ENCODE results near the gene BABAM2. TPM values are rescaled to one million over a fixed set of nuclear protein-coding genes. Genes with fewer than 3 reads are reported as not detected.
A peak's percentile ranks its signal among the peaks of the same experiment; 100 is the strongest.

The BABAM2 gene
- total and polyA plus RNA-seq, 7 donors, result 34.2 to 74.5 (median 52.3) TPM

GRCh38 chr2:28234807-28235206 lies 344.3 kb downstream of the BABAM2 start:
- WGBS, 3 donors, result 92 to 93% (median 93%) methylated on average over 2 of the region's 2 CpGs

GRCh38 chr2:28239207-28239606 lies 348.7 kb downstream of the BABAM2 start:
- 89 to 94% (median 91%) methylated on average over 1 of the region's 1 CpG for WGBS, 3 donors
- no peak for TF ChIP-seq CTCF (IDR thresholded peaks at IDR 0.05)
- Histone ChIP-seq H3K4me3 (no peak overlapping the region), H3K9me3 (no peaks in the 10 kb centered on the region), H3K36me3 (ENCODE audit: insufficient read depth in 1 of 2, low read depth in 1 of 2) (peaks cover 0 to 20% of the 10 kb centered on the region in 2 donors), H3K27ac (no peak overlapping the region), H3K4me1 (no peaks in the 10 kb centered on the region), H3K27me3 (ENCODE audit: insufficient read depth in 3 of 3, low read length in 2 of 3) (no peaks in the 10 kb centered on the region)
- intact Hi-C loops (cut with DNase I), result no loop called here
- ATAC-seq (no peak), DNase-seq (no peak)

More at GRCh38 chr2:28234807-28235206, 344.3 kb downstream of the BABAM2 start:
- DNase-seq (no peak), ATAC-seq (no peak)
- no peaks in the 10 kb centered on the region for H3K9me3 ChIP-seq
- H3K36me3 ChIP-seq (ENCODE audit: insufficient read depth in 1 of 2, low read depth in 1 of 2), result peaks cover 0 to 6% of the 10 kb centered on the region in 2 donors
- intact Hi-C loops (cut with DNase I), result loop anchor here in 1 of 2 donors (5.0 kb wide), 2 partner anchors 37 to 142 kb away; no protein-coding TSS in a partner anchor
- TF ChIP-seq CTCF (IDR thresholded peaks at IDR 0.05), result no peak
- H3K27ac ChIP-seq, result no peak overlapping the region
- H3K4me1 ChIP-seq, result peaks cover 29% of the 10 kb centered on the region
- H3K4me3 ChIP-seq, result no peak overlapping the region
- no peaks in the 10 kb centered on the region for H3K27me3 ChIP-seq (ENCODE audit: insufficient read depth in 3 of 3, low read length in 2 of 3)

- intact Hi-C loops (cut with DNase I), result no loop called here
- no peaks in the 10 kb centered on the region for H3K27me3 ChIP-seq (ENCODE audit: insufficient read depth in 3 of 3, low read length in 2 of 3)
- no peak overlapping the region for H3K4me3 ChIP-seq
- no peaks in the 10 kb centered on the region for H3K4me1 ChIP-seq
- ATAC-seq, result no peak
- H3K9me3 ChIP-seq, result no peaks in the 10 kb centered on the region
- DNase-seq, result no peak
- H3K36me3 ChIP-seq (ENCODE audit: insufficient read depth in 1 of 2, low read depth in 1 of 2), result peaks cover 0 to 32% of the 10 kb centered on the region in 2 donors
- TF ChIP-seq CTCF (IDR thresholded peaks at IDR 0.05), result no peak
- WGBS, 3 donors, result 94 to 100% (median 99%) methylated on average over 2 of the region's 2 CpGs
- no peak overlapping the region for H3K27ac ChIP-seq
These were observed 350.4 kb downstream of the BABAM2 start for GRCh38 chr2:28240937-28241336.

GRCh38 chr2:28247290-28247689 lies 356.8 kb downstream of the BABAM2 start:
- no peak for TF ChIP-seq CTCF (IDR thresholded peaks at IDR 0.05)
- no peak overlapping the region for H3K27ac ChIP-seq
- intact Hi-C loops (cut with DNase I), result no loop called here
- peaks cover 0 to 19% of the 10 kb centered on the region in 2 donors for H3K36me3 ChIP-seq (ENCODE audit: insufficient read depth in 1 of 2, low read depth in 1 of 2)
- 6 to 17% (median 13%) methylated on average over 1 of the region's 1 CpG for WGBS, 3 donors
- DNase-seq (no peak), ATAC-seq (peak in 2 of 4 donors; percentile 43 to 48)
- H3K4me1 ChIP-seq, result peaks cover 10% of the 10 kb centered on the region
- H3K4me3 ChIP-seq, result no peak overlapping the region
- no peaks in the 10 kb centered on the region for H3K27me3 ChIP-seq (ENCODE audit: insufficient read depth in 3 of 3, low read length in 2 of 3)
- H3K9me3 ChIP-seq, result no peaks in the 10 kb centered on the region

- Histone ChIP-seq H3K36me3 (ENCODE audit: insufficient read depth in 1 of 2, low read depth in 1 of 2) (peaks cover 0 to 18% of the 10 kb centered on the region in 2 donors), H3K9me3 (no peaks in the 10 kb centered on the region), H3K4me1 (peaks cover 10% of the 10 kb centered on the region), H3K27ac (no peak overlapping the region), H3K4me3 (no peak overlapping the region), H3K27me3 (ENCODE audit: insufficient read depth in 3 of 3, low read length in 2 of 3) (no peaks in the 10 kb centered on the region)
- DNase-seq (no peak), ATAC-seq (peak in 2 of 4 donors; percentile 19 to 28)
- no peak for TF ChIP-seq CTCF (IDR thresholded peaks at IDR 0.05)
- intact Hi-C loops (cut with DNase I), result no loop called here
These were observed 357.2 kb downstream of the BABAM2 start for GRCh38 chr2:28247734-28248133.
